ENCODE data around the gene INMT. TPM values are rescaled to one million over a fixed set of nuclear protein-coding genes. Genes with fewer than 3 reads are reported as not detected.

The INMT gene
- total RNA-seq, 1 experiment from 2014 or later = 3.3 TPM

- H3K9me3 Mint-ChIP-seq (ENCODE audit: unreplicated experiment) = peaks cover 14% of the 10 kb centered on the region
- no TSS peak for BruUV-seq (replicated peaks)
- H3K36me3 Mint-ChIP-seq (ENCODE audit: insufficient read depth, unreplicated experiment) = no peaks in the 10 kb centered on the region
Observed at GRCh38 chr7:30757342-30757692, 5.4 kb downstream of the INMT start.

GRCh38 chr7:30760514-30761213, 8.7 kb downstream of the INMT start:
- H3K9me3 ChIP-seq = no peaks in the 10 kb centered on the region
- H3K9me3 Mint-ChIP-seq (ENCODE audit: unreplicated experiment) = no peaks in the 10 kb centered on the region
- H3K36me3 ChIP-seq (ENCODE audit: control insufficient read depth, insufficient read depth, low read length) = no peaks in the 10 kb centered on the region
- intact Hi-C loops (cut with micrococcal nuclease; ENCODE audit: unreplicated experiment) = no loop called here
- no peaks in the 10 kb centered on the region for H3K27me3 ChIP-seq (replicated peaks; ENCODE audit: control insufficient read depth, insufficient read depth, low read length)
- no peaks in the 10 kb centered on the region for H3K27me3 Mint-ChIP-seq (ENCODE audit: insufficient read depth, unreplicated experiment)
- no peaks in the 10 kb centered on the region for H3K36me3 Mint-ChIP-seq (ENCODE audit: insufficient read depth, unreplicated experiment)
- H3K4me1 ChIP-seq = peaks cover 16% of the 10 kb centered on the region
- peaks cover 11% of the 10 kb centered on the region for H3K4me1 Mint-ChIP-seq (ENCODE audit: low read depth, unreplicated experiment)
- no TSS peak for BruUV-seq (replicated peaks)
- no peak for TF ChIP-seq CTCF (IDR thresholded peaks at IDR 0.05; ENCODE audit: insufficient read depth in 1 of 2, low read depth in 1 of 2, low read length in 1 of 2, severe bottlenecking in 1 of 2, unreplicated experiment in 1 of 2)
- no peak overlapping the region for H3K27ac Mint-ChIP-seq (ENCODE audit: unreplicated experiment)
- POLR2A ChIA-PET = no interaction called here
- no peak overlapping the region for H3K4me3 Mint-ChIP-seq (ENCODE audit: unreplicated experiment)
- no peak for DNase-seq
- no peak overlapping the region for H3K4me3 ChIP-seq (ENCODE audit: low read depth, low read length)
- CTCF ChIA-PET = no interaction called here

More at GRCh38 chr7:30757342-30757692, 5.4 kb downstream of the INMT start:
- no peaks in the 10 kb centered on the region for H3K9me3 ChIP-seq
- Mint-ChIP-seq H3K4me3 (ENCODE audit: unreplicated experiment) (no peak overlapping the region), H3K27ac (ENCODE audit: unreplicated experiment) (no peak overlapping the region), H3K4me1 (ENCODE audit: low read depth, unreplicated experiment) (peaks cover 11% of the 10 kb centered on the region), H3K27me3 (ENCODE audit: insufficient read depth, unreplicated experiment) (no peaks in the 10 kb centered on the region)
- H3K4me3 ChIP-seq (ENCODE audit: low read depth, low read length) = no peak overlapping the region
- no peaks in the 10 kb centered on the region for H3K27me3 ChIP-seq (replicated peaks; ENCODE audit: control insufficient read depth, insufficient read depth, low read length)
- H3K36me3 ChIP-seq (ENCODE audit: control insufficient read depth, insufficient read depth, low read length) = no peaks in the 10 kb centered on the region
- intact Hi-C loops (cut with micrococcal nuclease; ENCODE audit: unreplicated experiment) = no loop called here
- ChIA-PET CTCF (no interaction called here), POLR2A (no interaction called here)
- peaks cover 16% of the 10 kb centered on the region for H3K4me1 ChIP-seq
- no peak for DNase-seq
- TF ChIP-seq CTCF (IDR thresholded peaks at IDR 0.05; ENCODE audit: insufficient read depth in 1 of 2, low read depth in 1 of 2, low read length in 1 of 2, severe bottlenecking in 1 of 2, unreplicated experiment in 1 of 2) = no peak

GRCh38 chr7:30761214-30762156, 9.6 kb downstream of the INMT start:
- no peaks in the 10 kb centered on the region for H3K27me3 ChIP-seq (replicated peaks; ENCODE audit: control insufficient read depth, insufficient read depth, low read length)

More at GRCh38 chr7:30761214-30762156, 9.6 kb downstream of the INMT start:
- no TSS peak for BruUV-seq (replicated peaks)
- no peak for TF ChIP-seq CTCF (IDR thresholded peaks at IDR 0.05; ENCODE audit: insufficient read depth in 1 of 2, low read depth in 1 of 2, low read length in 1 of 2, severe bottlenecking in 1 of 2, unreplicated experiment in 1 of 2)
- Histone ChIP-seq H3K36me3 (ENCODE audit: control insufficient read depth, insufficient read depth, low read length) (no peaks in the 10 kb centered on the region), H3K4me1 (peaks cover 16% of the 10 kb centered on the region), H3K9me3 (no peaks in the 10 kb centered on the region), H3K4me3 (ENCODE audit: low read depth, low read length) (no peak overlapping the region)
- ChIA-PET POLR2A (no interaction called here), CTCF (no interaction called here)
- Mint-ChIP-seq H3K36me3 (ENCODE audit: insufficient read depth, unreplicated experiment) (no peaks in the 10 kb centered on the region), H3K4me3 (ENCODE audit: unreplicated experiment) (no peak overlapping the region), H3K27ac (ENCODE audit: unreplicated experiment) (no peak overlapping the region), H3K9me3 (ENCODE audit: unreplicated experiment) (no peaks in the 10 kb centered on the region), H3K27me3 (ENCODE audit: insufficient read depth, unreplicated experiment) (no peaks in the 10 kb centered on the region), H3K4me1 (ENCODE audit: low read depth, unreplicated experiment) (peaks cover 11% of the 10 kb centered on the region)
- intact Hi-C loops (cut with micrococcal nuclease; ENCODE audit: unreplicated experiment) = no loop called here
- no peak for DNase-seq

Data from Caco-2 (cell line).